HAP-1 (cell line): ENCODE measurements around the gene MAGEB6.
"Not testable (repeated sequence)": the region's sequence is repeated elsewhere in the genome, so short reads cannot be mapped to it uniquely, and the experiment has no call there.

Experiments used
- DNase-seq, 2 experiments: peaks; one replicate each; pipeline ENCODE4 v3.0.0-alpha.2; 2016 to 2020; ENCODE audit warnings: low spot score in 2 of 2
- H3K27me3 ChIP-seq: fragments of 250-450 bp; sonication (Bioruptor Pico); 2 replicates; pipeline ENCODE4 v1.5.1; 2020; ENCODE audit warnings: low read depth, mild to moderate bottlenecking, moderate library complexity
- H3K36me3 ChIP-seq: fragments of 250-450 bp; sonication (Bioruptor Pico); replicated peaks from 2 replicates; pipeline ENCODE4 v1.5.1; 2020; ENCODE audit warnings: mild to moderate bottlenecking
- H3K4me1 ChIP-seq: fragments of 250-450 bp; sonication (Bioruptor Pico); 2 replicates; pipeline ENCODE4 v1.5.1; 2020; ENCODE audit warnings: mild to moderate bottlenecking
- H3K4me3 ChIP-seq: fragments of 250-450 bp; sonication (Bioruptor Pico); 2 replicates; pipeline ENCODE4 v1.5.1; 2020; ENCODE audit warnings: mild to moderate bottlenecking, moderate library complexity
- H3K9me3 ChIP-seq: fragments of 250-450 bp; sonication (Bioruptor Pico); 2 replicates; pipeline ENCODE4 v1.5.1; 2020; ENCODE audit warnings: mild to moderate bottlenecking, moderate library complexity
- in situ Hi-C: fragments of 300-500 bp; cut with MboI; formaldehyde crosslinking; loops from 3 replicates; pipeline ENCODE4 v1.14.3; 2020; ENCODE audit warnings: low sequenced_read_pairs, inconsistent platforms, mixed read lengths

Gene MAGEB6, protein sequence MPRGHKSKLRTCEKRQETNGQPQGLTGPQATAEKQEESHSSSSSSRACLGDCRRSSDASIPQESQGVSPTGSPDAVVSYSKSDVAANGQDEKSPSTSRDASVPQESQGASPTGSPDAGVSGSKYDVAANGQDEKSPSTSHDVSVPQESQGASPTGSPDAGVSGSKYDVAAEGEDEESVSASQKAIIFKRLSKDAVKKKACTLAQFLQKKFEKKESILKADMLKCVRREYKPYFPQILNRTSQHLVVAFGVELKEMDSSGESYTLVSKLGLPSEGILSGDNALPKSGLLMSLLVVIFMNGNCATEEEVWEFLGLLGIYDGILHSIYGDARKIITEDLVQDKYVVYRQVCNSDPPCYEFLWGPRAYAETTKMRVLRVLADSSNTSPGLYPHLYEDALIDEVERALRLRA

DNA sequence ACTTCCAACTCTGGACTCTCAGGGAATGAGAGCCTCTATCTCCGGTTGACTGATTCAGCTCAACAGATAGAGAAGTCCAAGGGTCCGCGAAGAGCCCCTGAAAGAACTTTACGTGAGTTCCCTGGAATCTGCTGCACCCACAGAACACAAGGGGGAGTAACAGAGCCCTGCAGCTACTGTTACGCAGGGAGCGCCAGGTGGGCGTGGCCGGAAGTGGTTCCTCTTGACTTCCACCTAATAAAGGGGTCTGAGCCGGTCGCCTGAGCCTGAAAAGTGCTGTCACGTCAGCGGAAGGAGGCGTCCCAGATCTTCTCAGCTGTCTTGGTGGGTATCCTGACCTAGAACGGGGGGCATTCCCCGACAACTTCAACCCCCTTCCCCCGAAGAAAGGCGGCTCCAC is at the start of gene MAGEB6:
Gene MAGEB6 (plus strand): TSS at position 237 of the 400 bp plus-strand sequence. CDS start 1,407 bp downstream, outside the sequence.
- no peaks in the 10 kb centered on the region for H3K9me3 ChIP-seq
- no peaks in the 10 kb centered on the region for H3K36me3 ChIP-seq
- no peak within 1 kb of the TSS for H3K4me3 ChIP-seq
- in situ Hi-C loops: no loop called here
- H3K4me1 ChIP-seq: no peaks in the 10 kb centered on the region
- H3K27me3 ChIP-seq: no peaks in the 10 kb centered on the region
- DNase-seq: peak in 1 of 2 experiments; percentile 12

DNA sequence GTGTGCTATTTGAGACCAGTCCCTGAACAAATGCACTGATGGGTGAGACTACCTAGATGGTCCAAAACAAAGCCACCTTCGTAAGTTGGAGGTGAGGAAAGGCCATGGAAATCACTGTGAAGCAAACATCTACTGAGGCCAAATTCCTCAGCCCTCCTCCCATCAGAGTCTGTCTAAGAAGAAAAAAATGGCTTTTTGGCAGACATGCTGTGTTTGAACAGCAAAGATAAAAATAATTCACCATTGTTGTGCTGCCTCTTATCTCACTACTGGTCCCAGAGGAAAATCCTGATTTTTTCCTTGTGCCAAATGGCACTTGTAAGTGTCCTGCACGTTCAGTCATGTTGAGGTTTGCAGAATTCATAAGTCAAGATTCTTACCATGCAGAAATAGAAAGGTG is 46.2 kb upstream of the MAGEB6 start:
- Histone ChIP-seq H3K36me3 (no peaks in the 10 kb centered on the region), H3K9me3 (no peaks in the 10 kb centered on the region), H3K27me3 (no peaks in the 10 kb centered on the region), H3K4me3 (no peak overlapping the region), H3K4me1 (no peaks in the 10 kb centered on the region)
- no peak for DNase-seq
- in situ Hi-C loops: no loop called here

DNA sequence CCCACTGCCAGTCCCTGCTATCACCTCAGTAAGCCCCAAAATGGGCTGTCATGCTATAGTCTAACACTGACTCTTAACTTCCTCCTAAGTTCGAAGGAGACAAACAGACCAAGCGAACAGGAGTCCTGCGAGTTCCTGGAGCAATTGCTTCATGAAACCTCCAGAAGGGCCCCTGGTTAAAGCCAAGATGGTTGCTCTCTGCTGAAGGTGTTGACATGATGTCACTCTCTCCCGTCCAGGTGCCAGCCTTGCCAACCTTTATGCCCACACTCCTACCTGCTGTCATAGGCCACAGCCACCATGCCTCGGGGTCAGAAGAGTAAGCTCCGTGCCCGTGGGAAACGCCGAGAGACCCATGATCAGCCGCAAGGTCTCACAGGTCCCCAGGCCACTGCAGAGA is 31.9 kb upstream of the MAGEB6 start, which contains the start of gene MAGEB6B:
Gene MAGEB6B (plus strand): TSS at position 301 of the 400 bp plus-strand sequence. CDS start 0 bp downstream, at position 301.
- no peaks in the 10 kb centered on the region for H3K4me1 ChIP-seq
- H3K36me3 ChIP-seq: no peaks in the 10 kb centered on the region
- H3K4me3 ChIP-seq: no peak within 1 kb of the TSS
- no peak for DNase-seq
- no peaks in the 10 kb centered on the region for H3K9me3 ChIP-seq
- no peaks in the 10 kb centered on the region for H3K27me3 ChIP-seq
- in situ Hi-C loops: no loop called here

DNA sequence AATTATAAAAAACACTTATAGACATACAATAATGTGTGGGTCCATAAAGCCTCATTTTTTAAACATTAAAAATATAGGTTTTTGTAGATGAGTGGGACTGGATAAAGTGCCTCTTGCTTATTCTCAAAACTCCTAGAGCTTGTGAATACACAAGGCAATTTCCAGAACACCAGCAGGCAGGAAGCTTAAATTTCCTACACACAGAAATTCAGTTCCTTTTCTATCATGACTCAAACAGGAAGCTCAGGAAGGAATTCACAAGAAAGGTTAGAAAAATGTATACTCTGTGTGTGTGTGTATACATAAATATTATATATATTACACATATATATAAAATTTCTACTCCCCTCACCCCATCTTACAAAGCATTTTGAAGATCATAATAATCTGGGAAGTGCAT is 11.3 kb downstream of the MAGEB6 start:
- no peaks in the 10 kb centered on the region for H3K36me3 ChIP-seq
- no peaks in the 10 kb centered on the region for H3K27me3 ChIP-seq
- in situ Hi-C loops: no loop called here
- no peak overlapping the region for H3K4me3 ChIP-seq
- H3K4me1 ChIP-seq: no peaks in the 10 kb centered on the region
- no peaks in the 10 kb centered on the region for H3K9me3 ChIP-seq
- DNase-seq: no peak

DNA sequence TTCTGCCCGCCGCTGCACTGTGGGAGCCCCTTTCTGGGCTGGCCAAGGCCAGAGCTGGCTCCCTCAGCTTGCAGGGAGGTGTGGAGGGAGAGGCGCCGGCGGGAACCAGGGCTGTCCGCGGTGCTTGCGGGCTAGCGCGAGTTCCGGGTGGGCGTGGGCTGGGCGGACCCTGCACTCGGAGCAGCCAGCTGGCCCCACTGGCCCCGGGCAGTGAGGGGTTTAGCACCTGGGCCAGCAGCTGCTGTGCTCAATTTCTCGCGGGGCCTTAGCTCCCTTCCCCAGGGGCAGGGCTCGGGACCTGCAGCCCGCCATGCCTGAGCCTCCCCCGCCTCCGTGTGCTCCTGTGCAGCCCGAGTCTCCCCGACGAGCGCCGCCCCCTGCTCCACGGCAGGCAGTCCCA is 12.5 kb downstream of the MAGEB6 start:
- H3K4me1 ChIP-seq, in situ Hi-C loops, H3K36me3 ChIP-seq, H3K9me3 ChIP-seq, H3K4me3 ChIP-seq, H3K27me3 ChIP-seq, DNase-seq: not testable (repeated sequence)

DNA sequence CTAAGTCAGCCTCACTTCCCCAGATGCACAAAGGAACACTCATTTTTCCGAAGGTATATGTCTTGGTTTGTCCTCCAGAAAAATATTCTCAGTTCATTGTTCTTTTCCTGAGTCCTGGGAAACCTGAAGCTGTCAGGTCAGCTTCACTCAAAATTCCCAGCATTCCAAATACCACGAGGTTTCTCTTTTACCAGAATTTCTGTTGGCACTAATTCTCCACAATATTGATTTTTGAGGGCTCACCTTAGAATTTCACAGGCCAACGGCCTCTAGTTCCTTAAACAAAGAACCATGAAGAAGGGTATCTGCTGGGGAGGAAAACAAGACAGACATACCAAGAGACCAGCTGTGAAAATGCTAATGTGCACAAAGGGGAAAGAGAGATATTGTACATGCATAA is 15.8 kb downstream of the MAGEB6 start:
- in situ Hi-C loops: no loop called here
- DNase-seq: no peak

DNA sequence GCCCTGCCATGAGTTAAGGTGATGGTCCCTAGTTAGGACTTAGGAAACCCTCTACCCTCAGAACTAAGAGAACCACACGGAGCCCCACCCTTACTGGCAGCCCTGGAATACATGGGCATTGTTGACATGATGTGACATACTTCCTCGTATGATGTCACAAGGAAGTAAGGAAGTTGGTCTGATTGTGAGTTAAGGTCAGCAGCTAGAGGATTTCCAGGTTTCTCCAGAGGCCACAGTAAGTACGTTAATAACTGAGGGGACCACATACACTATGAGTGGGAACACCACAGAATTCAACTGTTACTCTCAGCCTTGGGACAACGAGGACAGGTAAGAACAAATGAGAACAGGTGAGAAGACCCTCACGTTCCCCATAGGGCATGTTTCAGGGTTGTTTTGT is 23.6 kb downstream of the MAGEB6 start, which contains the start of gene MAGEB5:
Gene MAGEB5 (plus strand): TSS at position 301 of the 400 bp plus-strand sequence. CDS start 1,133 bp downstream, outside the sequence.
- H3K4me3 ChIP-seq: no peak within 1 kb of the TSS
- no peak for DNase-seq
- in situ Hi-C loops: no loop called here
- H3K9me3 ChIP-seq: no peaks in the 10 kb centered on the region
- no peaks in the 10 kb centered on the region for H3K4me1 ChIP-seq
- H3K27me3 ChIP-seq: no peaks in the 10 kb centered on the region
- no peaks in the 10 kb centered on the region for H3K36me3 ChIP-seq

More for the DNA sequence above, 15.8 kb downstream of the MAGEB6 start:
- Histone ChIP-seq H3K4me1 (no peaks in the 10 kb centered on the region), H3K36me3 (no peaks in the 10 kb centered on the region), H3K9me3 (no peaks in the 10 kb centered on the region), H3K4me3 (no peak overlapping the region), H3K27me3 (no peaks in the 10 kb centered on the region)

DNA sequence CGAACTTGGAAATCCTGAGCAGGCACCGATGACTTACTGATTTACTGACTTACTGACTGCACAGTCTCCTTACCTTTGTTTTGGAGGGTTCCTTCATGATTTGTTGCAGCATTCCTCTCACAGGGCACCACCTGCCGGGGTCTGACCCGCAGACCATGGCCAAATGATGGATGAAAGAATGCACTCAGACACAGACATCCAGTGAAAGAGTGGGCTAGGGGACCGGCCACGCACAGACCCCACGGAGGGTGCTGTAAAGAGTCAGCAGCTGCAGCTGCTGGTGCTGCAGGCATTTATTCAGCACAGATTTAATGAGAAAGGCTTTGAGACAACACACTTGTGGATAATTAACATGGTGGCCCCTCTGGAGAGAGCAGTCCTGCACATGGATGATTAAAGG is 27.1 kb downstream of the MAGEB6 start:
- in situ Hi-C loops: no loop called here
- Histone ChIP-seq H3K4me1 (no peaks in the 10 kb centered on the region), H3K27me3 (no peaks in the 10 kb centered on the region), H3K4me3 (no peak overlapping the region), H3K9me3 (no peaks in the 10 kb centered on the region), H3K36me3 (no peaks in the 10 kb centered on the region)
- DNase-seq: no peak

DNA sequence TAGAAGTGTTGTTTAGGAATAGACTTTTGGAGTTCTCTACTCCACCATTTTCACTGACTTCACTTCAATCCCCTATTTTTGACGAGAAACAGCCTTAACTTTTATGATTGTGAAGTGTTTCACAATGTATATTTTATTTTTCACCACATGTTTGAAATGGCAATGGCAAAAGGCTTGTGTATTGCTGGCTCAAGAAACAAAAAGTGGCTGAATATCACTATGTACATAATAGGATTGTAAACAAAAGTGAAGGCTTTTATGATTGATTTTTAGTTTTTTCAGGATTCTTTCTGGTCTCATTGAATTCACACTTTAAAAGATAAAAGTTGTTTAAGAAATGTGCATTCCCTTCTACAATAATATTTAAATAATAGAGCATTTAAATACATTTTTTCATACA is 41.9 kb downstream of the MAGEB6 start:
- H3K4me3 ChIP-seq: no peak overlapping the region
- no peaks in the 10 kb centered on the region for H3K4me1 ChIP-seq
- H3K9me3 ChIP-seq: 0 out of 2 replicates have a peak, but pooled peaks cover 3% of the 10 kb centered on the region
- no peak for DNase-seq
- no peaks in the 10 kb centered on the region for H3K36me3 ChIP-seq
- H3K27me3 ChIP-seq: no peaks in the 10 kb centered on the region
- in situ Hi-C loops: no loop called here
